Suppressor macrophage (primary cell): Measurements from ENCODE around the gene LRRC75A.
"Not testable (repeated sequence)": the region's sequence is repeated elsewhere in the genome, so short reads cannot be mapped to it uniquely, and the experiment has no call there.

Experiments used
- DNase-seq, 4 experiments: peaks; one replicate each; pipeline ENCODE4 v3.0.0-alpha.2; 2020 to 2022

The LRRC75A gene

GRCh38 chr17:16430650-16431049 lies 61.3 kb downstream of the LRRC75A start:
- no peak for DNase-seq

GRCh38 chr17:16429083-16429482 lies 62.9 kb downstream of the LRRC75A start:
- DNase-seq, result no peak

- DNase-seq, result peak in 3 of 4 experiments; percentile 38 to 59 (median 39)
Measured at GRCh38 chr17:16428098-16428882, 63.7 kb downstream of the LRRC75A start.

GRCh38 chr17:16427020-16427419 lies 65.0 kb downstream of the LRRC75A start:
- no peak for DNase-seq

GRCh38 chr17:16425698-16426659 lies 66.0 kb downstream of the LRRC75A start:
- DNase-seq, result no peak

GRCh38 chr17:16425202-16425601 lies 66.8 kb downstream of the LRRC75A start:
- no peak for DNase-seq

- no peak for DNase-seq
Measured at GRCh38 chr17:16423226-16423872, 68.6 kb downstream of the LRRC75A start.

GRCh38 chr17:16422416-16422815 lies 69.6 kb downstream of the LRRC75A start:
- no peak for DNase-seq

GRCh38 chr17:16419929-16420271 lies 72.1 kb downstream of the LRRC75A start:
- DNase-seq, result peak in 3 of 4 experiments; percentile 31 to 42 (median 37)

GRCh38 chr17:16419074-16419928 lies 72.7 kb downstream of the LRRC75A start:
- peak; percentile 82 to 91 (median 86) for DNase-seq

GRCh38 chr17:16418685-16419068 lies 73.3 kb downstream of the LRRC75A start:
- peak; percentile 47 to 70 (median 60) for DNase-seq

- peak in 3 of 4 experiments; percentile 31 to 42 (median 40) for DNase-seq
Measured at GRCh38 chr17:16417896-16418684, 73.9 kb downstream of the LRRC75A start.

GRCh38 chr17:16417399-16417798 lies 74.6 kb downstream of the LRRC75A start:
- no peak for DNase-seq

- peak; percentile 34 to 76 (median 56) for DNase-seq
Measured at GRCh38 chr17:16415031-16415924, 76.7 kb downstream of the LRRC75A start, which contains the start of gene TRPV2. Gene TRPV2, plus strand, starts transcription at chr17:16415571. Its CDS starts 2,098 bp downstream, at chr17:16417669.

GRCh38 chr17:16407911-16408588 lies 83.9 kb downstream of the LRRC75A start:
- peak; percentile 71 to 85 (median 78) for DNase-seq

GRCh38 chr17:16406742-16407674 lies 85.0 kb downstream of the LRRC75A start:
- peak in 3 of 4 experiments; percentile 38 to 53 (median 46) for DNase-seq

- DNase-seq, result not testable (repeated sequence)
Measured at GRCh38 chr17:16403847-16404246, 88.1 kb downstream of the LRRC75A start.
